Neuronal stem cell (in vitro differentiated cells): ENCODE measurements around the gene GRIK2.

ENCODE experiments used
- DNase-seq: peaks from one replicate; pipeline ENCODE4 v3.0.0-alpha.2; 2013; ENCODE audit warnings: low spot score
- H2AFZ ChIP-seq: one replicate; pipeline ENCODE4 v1.6.1; 2013; ENCODE audit warnings: mild to moderate bottlenecking, low read length, inconsistent platforms
- H2AK5ac ChIP-seq: 2 replicates; pipeline ENCODE4 v1.6.1; 2013; ENCODE audit warnings: low read depth, mild to moderate bottlenecking, inconsistent platforms, low read length, moderate library complexity, mixed read lengths
- H2BK120ac ChIP-seq: 2 replicates; pipeline ENCODE4 v1.6.1; 2013; ENCODE audit warnings: low read depth, mild to moderate bottlenecking, inconsistent platforms, low read length, moderate library complexity, mixed read lengths
- H2BK12ac ChIP-seq: one replicate; pipeline ENCODE4 v1.6.1; 2013; ENCODE audit warnings: low read length, inconsistent platforms
- H2BK15ac ChIP-seq: 2 replicates; pipeline ENCODE4 v1.6.1; 2013; ENCODE audit warnings: mild to moderate bottlenecking, low read length, inconsistent platforms, mixed read lengths
- H2BK5ac ChIP-seq: one replicate; pipeline ENCODE4 v1.6.1; 2013; ENCODE audit warnings: inconsistent platforms, mild to moderate bottlenecking, low read length, moderate library complexity
- H3K14ac ChIP-seq: one replicate; pipeline ENCODE4 v1.6.1; 2013; ENCODE audit warnings: low read length, inconsistent platforms
- H3K18ac ChIP-seq: 2 replicates; pipeline ENCODE4 v1.6.1; 2013; ENCODE audit warnings: low read length, inconsistent platforms
- H3K23ac ChIP-seq: 2 replicates; pipeline ENCODE4 v1.6.1; 2013; ENCODE audit warnings: low read depth, mild to moderate bottlenecking, mixed read lengths, low read length, inconsistent platforms; ENCODE audit not compliant: poor library complexity
- H3K27ac ChIP-seq: replicated peaks from 3 replicates; pipeline ENCODE4 v1.5.1; 2013; ENCODE audit warnings: low read length, inconsistent platforms
- H3K27me3 ChIP-seq, 3 experiments: 2 replicates each; pipeline ENCODE4 v1.6.1; 2013; ENCODE audit warnings: low read length in 3 of 3, mild to moderate bottlenecking in 2 of 3, inconsistent platforms in 1 of 3, low read depth in 1 of 3, mixed read lengths in 1 of 3, moderate library complexity in 1 of 3; ENCODE audit not compliant: control insufficient read depth in 3 of 3, insufficient read depth in 3 of 3
- H3K36me3 ChIP-seq, 2 donors: replicated peaks in 1 of 2; 2 replicates each; pipeline ENCODE4 v1.6.1; 2013; ENCODE audit warnings: low read length in 2 of 2; ENCODE audit not compliant: control insufficient read depth in 2 of 2, insufficient read depth in 2 of 2
- H3K4ac ChIP-seq: 2 replicates; pipeline ENCODE4 v1.6.1; 2013; ENCODE audit warnings: inconsistent platforms, mild to moderate bottlenecking, low read length, moderate library complexity
- H3K4me1 ChIP-seq, 2 donors: 1 replicate in 1 of 2; 2 replicates in 1 of 2; pipeline ENCODE4 v1.6.1; 2013; ENCODE audit warnings: low read length in 2 of 2, low read depth in 1 of 2; ENCODE audit not compliant: control insufficient read depth in 2 of 2, insufficient read depth in 1 of 2
- H3K4me2 ChIP-seq: one replicate; pipeline ENCODE4 v1.6.1; 2013; ENCODE audit warnings: mild to moderate bottlenecking, low read length, inconsistent platforms; ENCODE audit not compliant: insufficient read depth, poor library complexity, severe bottlenecking
- H3K4me3 ChIP-seq, 2 donors: 2 replicates each; pipeline ENCODE4 v1.5.1; 2013; ENCODE audit warnings: low read length in 2 of 2, mild to moderate bottlenecking in 2 of 2, inconsistent platforms in 1 of 2, moderate library complexity in 1 of 2
- H3K79me1 ChIP-seq: one replicate; pipeline ENCODE4 v1.6.1; 2013; ENCODE audit warnings: low read depth, mild to moderate bottlenecking, inconsistent platforms, low read length, moderate library complexity
- H3K9ac ChIP-seq: one replicate; pipeline ENCODE4 v1.6.1; 2013; ENCODE audit warnings: mild to moderate bottlenecking, low read depth, low read length, inconsistent platforms; ENCODE audit not compliant: poor library complexity
- H3K9me3 ChIP-seq, 2 donors: replicated peaks in 1 of 2; 2 replicates each; pipeline versions ENCODE3 to v1.6.1; 2013; ENCODE audit warnings: low read length in 2 of 2, mild to moderate bottlenecking in 2 of 2, inconsistent platforms in 1 of 2, low read depth in 1 of 2, mixed read lengths in 1 of 2, moderate library complexity in 1 of 2; ENCODE audit not compliant: control insufficient read depth in 2 of 2, insufficient read depth in 1 of 2
- H4K8ac ChIP-seq: one replicate; pipeline ENCODE4 v1.6.1; 2013; ENCODE audit warnings: low read depth, mild to moderate bottlenecking, inconsistent platforms, low read length, moderate library complexity
- H4K91ac ChIP-seq: one replicate; pipeline ENCODE4 v1.6.1; 2013; ENCODE audit warnings: low read length, low read depth, mild to moderate bottlenecking, inconsistent platforms; ENCODE audit not compliant: poor library complexity
- WGBS, 2 donors: extraction: QIAGEN DNeasy Blood & Tissue Kit; methylation state at CpG; one replicate each; pipeline ENCODE4 v1.1.7; 2013; ENCODE audit warnings: missing lambda C conversion rate in 2 of 2, mixed read lengths in 1 of 2; ENCODE audit not compliant: insufficient read length in 2 of 2, insufficient replicate concordance in 1 of 2; ENCODE audit errors: extremely low coverage in 2 of 2; 5-methylcytosine and 5-hydroxymethylcytosine counted together

The GRIK2 gene

DNA sequence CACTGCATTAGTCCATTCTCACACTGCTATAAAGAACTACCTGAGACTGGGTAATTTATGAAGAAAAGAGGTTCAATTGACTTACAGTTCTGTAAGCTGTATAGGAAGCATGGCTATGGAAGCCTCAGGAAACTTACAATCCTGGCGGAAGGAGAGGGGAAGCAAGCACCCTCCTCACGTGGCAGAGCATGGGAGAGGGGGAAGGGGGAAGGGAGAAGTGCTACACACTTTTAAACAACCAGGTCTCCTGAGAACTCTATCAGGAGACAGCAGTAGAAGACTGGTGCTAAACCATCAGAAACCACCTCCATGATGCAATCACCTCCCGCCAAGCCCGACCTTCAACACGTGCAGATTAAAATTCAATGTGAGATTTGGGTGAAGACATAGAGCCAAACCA lies 494.0 kb downstream of the GRIK2 start:
- H4K8ac ChIP-seq = no peak overlapping the region
- no peaks in the 10 kb centered on the region for H3K27me3 ChIP-seq
- no peak overlapping the region for H4K91ac ChIP-seq
- H2BK15ac ChIP-seq = no peak overlapping the region
- H3K36me3 ChIP-seq = no peaks in the 10 kb centered on the region
- no peak overlapping the region for H2BK5ac ChIP-seq
- H3K23ac ChIP-seq = no peak overlapping the region
- H2AK5ac ChIP-seq = no peak overlapping the region
- H3K27ac ChIP-seq = no peak overlapping the region
- peaks cover 0 to 2% of the 10 kb centered on the region in 2 donors for H3K4me1 ChIP-seq
- no peak overlapping the region for H3K18ac ChIP-seq
- no peak overlapping the region for H3K9ac ChIP-seq
- no peak overlapping the region for H2AFZ ChIP-seq
- no peak overlapping the region for H3K4ac ChIP-seq
- no peaks in the 10 kb centered on the region for H3K9me3 ChIP-seq
- H3K4me2 ChIP-seq = no peak overlapping the region
- H2BK12ac ChIP-seq = no peak overlapping the region
- H2BK120ac ChIP-seq = no peak overlapping the region
- DNase-seq = no peak
- H3K14ac ChIP-seq = no peak overlapping the region
- no peak overlapping the region for H3K4me3 ChIP-seq
- WGBS, 2 donors = no CpG with 5 or more reads among the region's 5 CpGs
- H3K79me1 ChIP-seq = no peaks in the 10 kb centered on the region

DNA sequence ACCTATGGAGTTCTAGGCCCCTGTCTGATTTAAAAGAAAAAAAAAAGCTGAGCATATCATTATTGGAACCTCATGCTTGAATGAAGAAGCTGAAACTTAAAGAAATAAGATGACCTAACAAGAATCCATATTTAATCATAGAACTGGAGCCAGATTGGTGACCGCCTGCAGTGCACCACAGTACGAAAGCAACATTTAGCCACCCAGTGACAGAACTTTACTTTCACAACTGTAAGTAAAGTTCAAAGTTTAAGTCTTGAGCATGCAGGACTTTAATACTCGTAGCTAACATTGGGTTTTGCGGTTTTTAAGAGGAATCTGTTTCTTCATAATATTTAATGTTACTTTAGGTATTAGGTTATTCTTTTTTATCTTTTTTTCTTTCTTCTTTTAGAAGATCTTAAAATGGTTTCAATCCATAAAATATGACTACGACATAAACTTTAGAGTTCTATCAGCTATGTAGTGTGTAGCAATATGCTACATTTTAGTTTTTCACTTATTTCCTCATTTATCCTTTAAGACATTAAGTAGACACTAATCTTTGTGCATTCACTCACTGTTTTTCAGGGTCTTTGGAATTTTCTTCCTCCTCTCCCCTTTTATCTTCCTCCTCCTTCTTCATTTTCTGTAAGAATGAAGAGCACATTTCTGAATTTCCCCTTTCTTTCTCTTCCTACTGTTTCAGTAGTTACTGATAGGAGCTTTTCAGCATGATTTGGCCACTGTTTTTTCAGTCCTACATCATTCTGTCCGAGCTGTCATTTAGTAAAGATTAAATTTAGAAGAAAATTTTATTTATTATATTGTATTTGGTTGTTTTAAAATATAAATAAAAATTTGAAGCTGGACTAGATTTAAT lies 514.1 kb downstream of the GRIK2 start:
- DNase-seq = no peak
- Histone ChIP-seq H4K91ac (no peak overlapping the region), H3K4ac (no peak overlapping the region), H3K27ac (no peak overlapping the region), H3K4me2 (no peak overlapping the region), H2AFZ (peak overlapping the region; percentile 45), H3K23ac (no peak overlapping the region), H3K14ac (no peak overlapping the region), H4K8ac (no peak overlapping the region), H3K4me3 (no peak overlapping the region), H3K27me3 (no peaks in the 10 kb centered on the region), H2BK120ac (no peak overlapping the region), H2BK5ac (no peak overlapping the region), H3K9me3 (no peaks in the 10 kb centered on the region), H3K36me3 (no peaks in the 10 kb centered on the region), H3K4me1 (peaks cover 2 to 3% of the 10 kb centered on the region in 2 donors), H3K18ac (no peak overlapping the region), H2AK5ac (no peak overlapping the region), H2BK15ac (no peak overlapping the region), H3K79me1 (no peaks in the 10 kb centered on the region), H3K9ac (no peak overlapping the region), H2BK12ac (no peak overlapping the region)
- WGBS, 2 donors = no CpG with 5 or more reads among the region's 6 CpGs

DNA sequence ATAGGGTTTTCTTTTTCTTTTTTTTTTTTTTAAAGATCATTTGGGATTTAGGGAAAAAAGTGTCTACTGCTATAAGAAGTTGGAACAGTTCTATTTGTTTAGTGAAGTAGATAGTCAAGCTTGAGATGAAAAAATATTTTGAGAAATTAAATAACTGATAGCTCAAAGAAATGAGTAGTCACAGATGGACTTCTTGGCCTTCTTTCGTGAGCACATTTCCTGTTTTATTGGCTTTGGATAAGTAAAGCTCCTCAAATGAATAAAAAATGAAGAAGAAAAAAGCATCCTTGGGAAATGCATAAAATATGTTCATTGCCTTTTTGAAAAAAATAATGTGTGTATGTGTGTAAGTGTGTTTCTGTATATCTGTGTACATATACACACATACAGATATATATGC lies 515.9 kb downstream of the GRIK2 start:
- no CpG with 5 or more reads among the region's 1 CpG for WGBS, 2 donors
- H2BK15ac ChIP-seq = no peak overlapping the region
- H3K4me1 ChIP-seq = peaks cover 2 to 3% of the 10 kb centered on the region in 2 donors
- H2BK120ac ChIP-seq = no peak overlapping the region
- no peak overlapping the region for H3K27ac ChIP-seq
- H2BK12ac ChIP-seq = no peak overlapping the region
- H2AFZ ChIP-seq = no peak overlapping the region
- H3K27me3 ChIP-seq = no peaks in the 10 kb centered on the region
- no peaks in the 10 kb centered on the region for H3K79me1 ChIP-seq
- H2AK5ac ChIP-seq = no peak overlapping the region
- H3K4me2 ChIP-seq = no peak overlapping the region
- no peak overlapping the region for H3K4me3 ChIP-seq
- no peak overlapping the region for H3K9ac ChIP-seq
- H4K91ac ChIP-seq = no peak overlapping the region
- H3K4ac ChIP-seq = no peak overlapping the region
- no peaks in the 10 kb centered on the region for H3K9me3 ChIP-seq
- H3K14ac ChIP-seq = no peak overlapping the region
- H4K8ac ChIP-seq = no peak overlapping the region
- no peak overlapping the region for H2BK5ac ChIP-seq
- H3K36me3 ChIP-seq = no peaks in the 10 kb centered on the region
- no peak for DNase-seq
- no peak overlapping the region for H3K23ac ChIP-seq
- H3K18ac ChIP-seq = no peak overlapping the region

DNA sequence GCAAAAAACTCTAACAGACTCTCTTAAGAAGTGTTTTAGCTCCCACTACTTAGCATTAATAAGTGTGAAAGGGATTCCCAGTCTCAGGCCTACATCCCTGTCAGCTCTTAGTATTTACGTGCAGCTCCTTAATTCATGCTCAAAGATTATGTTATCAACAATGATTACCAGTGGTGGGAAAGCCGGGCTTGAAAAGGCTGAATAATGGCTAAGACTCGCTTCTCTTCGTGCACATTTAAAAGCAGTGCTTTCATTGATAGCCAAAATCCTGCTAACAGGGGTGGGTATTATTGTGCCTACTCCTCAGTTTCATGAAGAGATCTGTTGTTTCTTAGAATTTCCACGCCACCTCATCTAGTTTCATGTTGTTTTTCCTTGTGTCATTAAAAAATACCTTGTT lies 518.8 kb downstream of the GRIK2 start:
- Histone ChIP-seq H2AFZ (peak overlapping the region; percentile 85), H3K9me3 (no peaks in the 10 kb centered on the region), H2BK12ac (no peak overlapping the region), H3K27ac (no peak overlapping the region), H3K4me1 (peaks cover 2 to 3% of the 10 kb centered on the region in 2 donors), H3K36me3 (no peaks in the 10 kb centered on the region), H4K8ac (no peak overlapping the region), H3K4ac (no peak overlapping the region), H3K27me3 (no peaks in the 10 kb centered on the region), H4K91ac (no peak overlapping the region), H3K9ac (no peak overlapping the region), H3K14ac (no peak overlapping the region), H2AK5ac (no peak overlapping the region), H3K18ac (no peak overlapping the region), H3K79me1 (no peaks in the 10 kb centered on the region), H3K4me3 (no peak overlapping the region), H3K23ac (no peak overlapping the region), H3K4me2 (no peak overlapping the region), H2BK120ac (no peak overlapping the region), H2BK15ac (no peak overlapping the region), H2BK5ac (no peak overlapping the region)
- WGBS, 2 donors = no CpG with 5 or more reads among the region's 5 CpGs
- peak; percentile 6 for DNase-seq
